H1 (cell line): Measurements from ENCODE around the gene SPINT1. TPM values are rescaled to one million over a fixed set of nuclear protein-coding genes. Genes with fewer than 3 reads are reported as not detected.

ENCODE experiments used
- JUN ChIP-seq: IDR thresholded peaks from 2 replicates; pipeline ENCODE4 v1.6.1; 2011; ENCODE audit warnings: low read depth, mild to moderate bottlenecking, improper control_type of control experiment, low read length
- POU5F1 ChIP-seq: IDR thresholded peaks from 2 replicates; pipeline ENCODE4 v1.6.1; 2011; ENCODE audit warnings: low read depth, mild to moderate bottlenecking, low read length, moderate library complexity
- TBP ChIP-seq: IDR thresholded peaks from 2 replicates; pipeline ENCODE4 v1.6.1; 2011; ENCODE audit warnings: low read depth, low read length, improper control_type of control experiment
- polyA plus RNA-seq, 7 experiments: library from polyadenylated mRNA; depleted of rRNA in 3 of 7; stranded (reverse) in 5 of 7; unstranded in 2 of 7; fragments of >200 nt in 5 of 7; fragments of 200-250 nt in 2 of 7; gene quantifications; 1 replicate in 5 of 7; 2 replicates in 1 of 7; 4 replicates in 1 of 7; pipeline versions ENCODE4 v1.2.1 to v1.2.3, GENCODE V29; 2011 to 2013; ENCODE audit warnings: missing spikeins in 2 of 7, mixed read lengths in 2 of 7
- total RNA-seq: library from RNA; stranded (reverse); fragmentation: NEBNext Ultra II Directional; extraction: Animal tissue kit (Norgen Biotek cat#: 25700); gene quantifications from 2 replicates; pipeline ENCODE4 v1.2.1, GENCODE V29; 2021

The SPINT1 gene
- total and polyA plus RNA-seq, 2 of the 8 experiments (the other 6 are each of a cell fraction or from before 2014, with no cell fraction given), result 117 to 155 TPM

GRCh38 chr15:40881351-40881750 lies 37.5 kb downstream of the SPINT1 start (continued):
- TF ChIP-seq POU5F1 (no peak), JUN (no peak), TBP (no peak)
